Pancreas (tissue), 10 donors: Measurements from ENCODE around the gene ATP5MC2. TPM values are rescaled to one million over a fixed set of nuclear protein-coding genes. Genes with fewer than 3 reads are reported as not detected.
"Not testable (repeated sequence)": the region's sequence is repeated elsewhere in the genome, so short reads cannot be mapped to it uniquely, and the experiment has no call there.

ENCODE experiments used
- ATAC-seq, 4 donors: fragments of 200-7000 bp; cut with Tn5 transposase; one replicate each; pipeline versions ENCODE4 v1.8.0 to v1.9.1; 2020; ENCODE audit warnings: mild to moderate bottlenecking in 4 of 4, moderate library complexity in 4 of 4
- DNase-seq, 6 donors: peaks; one replicate each; pipeline ENCODE4 v3.0.0-alpha.2; 2020
- FAIRE-seq: peaks from 2 replicates; lab custom pipeline; 2012; peaks lifted over from hg19 to GRCh38; lab: Jason Lieb, UNC
- H3K27ac ChIP-seq, 4 donors: fragments of 200-600 bp; sonication (generic); 1 replicate in 3 of 4; 2 replicates in 1 of 4; pipeline versions ENCODE4 v1.5.0 to v1.8.0; 2020
- H3K27me3 ChIP-seq, 4 donors: fragments of 200-600 bp; one replicate each; pipeline ENCODE4 v1.8.0; 2021
- H3K36me3 ChIP-seq, 3 donors: fragments of 200-600 bp; sonication (generic) in 1 of 3; one replicate each; pipeline versions ENCODE4 v1.5.0 to v1.8.0; 2020 to 2021
- H3K4me1 ChIP-seq, 3 donors: fragments of 200-600 bp; one replicate each; pipeline ENCODE4 v1.8.0; 2021
- H3K4me3 ChIP-seq, 4 donors: fragments of 200-600 bp; sonication (generic) in 2 of 4; one replicate each; pipeline versions ENCODE4 v1.5.0 to v1.8.0; 2020 to 2021
- H3K9me3 ChIP-seq, 4 donors: fragments of 200-600 bp; one replicate each; pipeline ENCODE4 v1.8.0; 2021
- CTCF ChIP-seq, 4 donors: fragments of 200-600 bp; sonication (generic) in 3 of 4; IDR thresholded peaks; one replicate each; pipeline versions ENCODE4 v1.5.0 to v1.8.0; 2021; ENCODE audit warnings: antibody characterized with exemption in 4 of 4
- WGBS, 2 donors: extraction: QIAGEN DNeasy Blood & Tissue Kit; methylation state at CpG; one replicate each; pipeline ENCODE4 v1.1.7; 2013; 5-methylcytosine and 5-hydroxymethylcytosine counted together
- intact Hi-C, 3 donors: fragments of 100-400 bp; cut with DNase I; formaldehyde crosslinking; loops; one replicate each; pipeline versions ENCODE4 v1.11.1 to v1.14.2; 2022
- polyA plus RNA-seq, 2 donors: library from polyadenylated mRNA; stranded (reverse); fragments of 200-250 nt; gene quantifications; one replicate each; pipeline ENCODE4 v1.2.3, GENCODE V29; 2013
- total RNA-seq, 6 donors: library from RNA; stranded (reverse); fragmentation: NEBNext Ultra II Directional in 4 of 6; extraction: Animal tissue kit (Norgen Biotek cat#: 25700) in 4 of 6; gene quantifications; one replicate each; pipeline versions ENCODE4 v1.2.1 to v1.2.4, GENCODE V29; 2021 to 2023
- donor health status: healthy with polysubstance abuse.
- donor health status: DM: no; HTN: no; CAD: no; lungs with moderate emphysema.
- donor health status: DM: no; HTN: no; CAD: no.
- donor health status: control.
- donor health status: control.
- donor health status: Bipolar disorder and iron deficiency.
- donor health status: DM: yes; HTN: yes; CAD: no.
- donor health status: DM: no; HTN: no; CAD: no.
- donor health status: DM: no; HTN: no; CAD: no.
- donor health status: DM: yes; HTN: yes; CAD: no.

ATP5MC2 gene
- total and polyA plus RNA-seq, 8 donors: 134 to 350 (median 188) TPM

GRCh38 chr12:53652366-53652765, 23.5 kb downstream of the ATP5MC2 start:
- no peak overlapping the region for H3K27ac ChIP-seq
- TF ChIP-seq CTCF (IDR thresholded peaks at IDR 0.05): no peak
- intact Hi-C loops: no loop called here
- no peak for FAIRE-seq
- H3K4me3 ChIP-seq: no peak overlapping the region
- no peak for ATAC-seq
- no peak for DNase-seq
- no peaks in the 10 kb centered on the region for H3K36me3 ChIP-seq
- H3K27me3 ChIP-seq: no peaks in the 10 kb centered on the region
- H3K4me1 ChIP-seq: peaks cover 0 to 6% (median 3%) of the 10 kb centered on the region in 3 donors
- no peaks in the 10 kb centered on the region for H3K9me3 ChIP-seq
- WGBS, 2 donors: 76 to 80% methylated on average over 1 of the region's 1 CpG

GRCh38 chr12:53651737-53652136, 24.1 kb downstream of the ATP5MC2 start:
- no peak for TF ChIP-seq CTCF (IDR thresholded peaks at IDR 0.05)
- Histone ChIP-seq H3K4me3 (no peak overlapping the region), H3K4me1 (peaks cover 0 to 5% (median 3%) of the 10 kb centered on the region in 3 donors), H3K27me3 (no peaks in the 10 kb centered on the region), H3K36me3 (no peaks in the 10 kb centered on the region), H3K27ac (no peak overlapping the region), H3K9me3 (no peaks in the 10 kb centered on the region)
- ATAC-seq (no peak), DNase-seq (no peak), FAIRE-seq (no peak)
- WGBS, 2 donors: 86 to 90% methylated on average over 1 of the region's 1 CpG
- intact Hi-C loops: no loop called here

GRCh38 chr12:53646300-53646699, 29.6 kb downstream of the ATP5MC2 start:
- H3K27me3 ChIP-seq, ATAC-seq, H3K4me1 ChIP-seq, H3K4me3 ChIP-seq, H3K9me3 ChIP-seq, FAIRE-seq, intact Hi-C loops, H3K36me3 ChIP-seq, DNase-seq, H3K27ac ChIP-seq: not testable (repeated sequence)
- WGBS, 2 donors: 36 to 84% methylated on average over 2 to 4 of the region's 4 CpGs

GRCh38 chr12:53645165-53645564, 30.7 kb downstream of the ATP5MC2 start:
- whole genome bisulfite sequencing, 2 donors: 64 to 91% methylated on average over 3 of the region's 3 CpGs
- Histone ChIP-seq H3K4me1 (peaks cover 0 to 5% (median 3%) of the 10 kb centered on the region in 3 donors), H3K27ac (no peak overlapping the region), H3K27me3 (no peaks in the 10 kb centered on the region), H3K4me3 (no peak overlapping the region), H3K36me3 (no peaks in the 10 kb centered on the region), H3K9me3 (no peaks in the 10 kb centered on the region)
- TF ChIP-seq CTCF (IDR thresholded peaks at IDR 0.05): no peak
- FAIRE-seq: no peak
- intact Hi-C loops: no loop called here
- ATAC-seq: no peak
- DNase-seq: no peak

GRCh38 chr12:53644133-53644532, 31.8 kb downstream of the ATP5MC2 start:
- Histone ChIP-seq H3K27me3 (no peaks in the 10 kb centered on the region), H3K9me3 (no peaks in the 10 kb centered on the region), H3K4me1 (peaks cover 0 to 4% (median 0%) of the 10 kb centered on the region in 3 donors), H3K4me3 (no peak overlapping the region), H3K27ac (no peak overlapping the region), H3K36me3 (no peaks in the 10 kb centered on the region)
- ATAC-seq: no peak
- no peak for FAIRE-seq
- TF ChIP-seq CTCF (IDR thresholded peaks at IDR 0.05): no peak
- DNase-seq: no peak
- WGBS, 2 donors: 92 to 95% methylated on average over 3 of the region's 3 CpGs
- intact Hi-C loops: no loop called here
